ENCODE measurements around the gene PCDHA3.
"Not testable (repeated sequence)": the region's sequence is repeated elsewhere in the genome, so short reads cannot be mapped to it uniquely, and the experiment has no call there.

PCDHA3 gene

DNA sequence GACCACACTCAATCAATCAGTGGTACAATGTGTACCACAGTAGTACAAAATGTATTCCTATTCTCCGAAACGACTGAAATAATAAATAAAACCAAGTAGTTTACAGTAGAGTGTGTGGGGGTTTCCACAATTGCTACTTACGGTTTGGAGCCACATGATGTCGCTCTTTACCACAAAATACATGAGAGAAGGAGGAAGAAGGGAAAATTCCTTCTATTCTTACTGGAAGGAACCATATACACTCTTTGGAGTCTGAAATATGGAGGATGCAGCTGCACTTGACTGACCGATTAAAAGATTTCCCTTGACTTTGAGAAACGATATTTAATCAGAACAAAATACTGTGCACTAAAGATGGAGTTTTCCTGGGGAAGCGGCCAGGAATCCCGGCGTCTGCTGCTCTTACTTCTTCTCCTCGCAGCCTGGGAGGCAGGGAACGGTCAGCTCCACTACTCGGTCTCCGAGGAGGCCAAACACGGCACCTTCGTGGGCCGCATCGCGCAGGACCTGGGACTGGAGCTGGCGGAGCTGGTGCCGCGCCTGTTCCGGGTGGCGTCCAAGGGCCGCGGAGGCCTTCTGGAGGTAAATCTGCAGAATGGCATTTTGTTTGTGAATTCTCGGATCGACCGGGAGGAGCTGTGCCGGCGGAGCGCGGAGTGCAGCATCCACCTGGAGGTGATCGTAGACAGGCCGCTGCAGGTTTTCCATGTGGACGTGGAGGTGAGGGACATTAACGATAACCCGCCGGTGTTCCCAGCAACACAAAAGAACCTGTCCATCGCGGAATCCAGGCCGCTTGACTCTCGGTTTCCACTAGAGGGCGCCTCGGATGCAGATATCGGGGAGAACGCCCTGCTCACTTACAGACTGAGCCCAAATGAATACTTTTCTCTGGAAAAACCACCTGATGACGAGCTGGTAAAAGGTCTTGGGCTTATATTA lies 6.2 kb downstream of the PCDHA3 start, which contains the start of gene PCDHA4:
TSS of gene PCDHA4 (plus strand) at position 235 of the 942 bp plus-strand sequence.
- TF ChIP-seq, protein P1, sequence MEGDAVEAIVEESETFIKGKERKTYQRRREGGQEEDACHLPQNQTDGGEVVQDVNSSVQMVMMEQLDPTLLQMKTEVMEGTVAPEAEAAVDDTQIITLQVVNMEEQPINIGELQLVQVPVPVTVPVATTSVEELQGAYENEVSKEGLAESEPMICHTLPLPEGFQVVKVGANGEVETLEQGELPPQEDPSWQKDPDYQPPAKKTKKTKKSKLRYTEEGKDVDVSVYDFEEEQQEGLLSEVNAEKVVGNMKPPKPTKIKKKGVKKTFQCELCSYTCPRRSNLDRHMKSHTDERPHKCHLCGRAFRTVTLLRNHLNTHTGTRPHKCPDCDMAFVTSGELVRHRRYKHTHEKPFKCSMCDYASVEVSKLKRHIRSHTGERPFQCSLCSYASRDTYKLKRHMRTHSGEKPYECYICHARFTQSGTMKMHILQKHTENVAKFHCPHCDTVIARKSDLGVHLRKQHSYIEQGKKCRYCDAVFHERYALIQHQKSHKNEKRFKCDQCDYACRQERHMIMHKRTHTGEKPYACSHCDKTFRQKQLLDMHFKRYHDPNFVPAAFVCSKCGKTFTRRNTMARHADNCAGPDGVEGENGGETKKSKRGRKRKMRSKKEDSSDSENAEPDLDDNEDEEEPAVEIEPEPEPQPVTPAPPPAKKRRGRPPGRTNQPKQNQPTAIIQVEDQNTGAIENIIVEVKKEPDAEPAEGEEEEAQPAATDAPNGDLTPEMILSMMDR (IDR thresholded peaks at IDR 0.05), result peak; percentile 80
- no peak for TF ChIP-seq ZFX (IDR thresholded peaks at IDR 0.05; ENCODE audit: borderline replicate concordance)

DNA sequence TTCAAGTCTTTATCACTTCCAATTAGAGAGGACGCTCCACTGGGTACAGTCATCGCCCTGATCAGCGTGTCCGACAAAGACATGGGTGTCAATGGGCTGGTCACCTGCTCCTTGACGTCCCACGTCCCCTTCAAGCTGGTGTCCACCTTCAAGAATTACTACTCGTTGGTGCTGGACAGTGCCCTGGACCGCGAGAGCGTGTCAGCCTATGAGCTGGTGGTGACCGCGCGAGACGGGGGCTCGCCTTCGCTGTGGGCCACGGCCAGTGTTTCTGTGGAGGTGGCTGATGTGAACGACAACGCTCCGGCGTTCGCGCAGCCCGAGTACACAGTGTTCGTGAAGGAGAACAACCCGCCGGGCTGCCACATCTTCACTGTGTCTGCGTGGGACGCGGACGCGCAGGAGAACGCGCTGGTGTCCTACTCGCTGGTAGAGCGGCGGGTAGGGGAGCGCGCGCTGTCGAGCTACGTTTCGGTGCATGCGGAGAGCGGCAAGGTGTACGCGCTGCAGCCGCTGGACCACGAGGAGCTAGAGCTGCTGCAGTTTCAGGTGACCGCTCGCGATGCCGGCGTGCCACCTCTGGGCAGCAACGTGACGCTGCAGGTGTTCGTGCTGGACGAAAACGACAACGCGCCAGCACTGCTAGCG lies 7.5 kb downstream of the PCDHA3 start:
- H3K27ac ChIP-seq, result not testable (repeated sequence)

More for the DNA sequence above, 6.2 kb downstream of the PCDHA3 start, which contains the start of gene PCDHA4:
- peak within 1 kb of the TSS; percentile 78 for H3K27ac ChIP-seq

DNA sequence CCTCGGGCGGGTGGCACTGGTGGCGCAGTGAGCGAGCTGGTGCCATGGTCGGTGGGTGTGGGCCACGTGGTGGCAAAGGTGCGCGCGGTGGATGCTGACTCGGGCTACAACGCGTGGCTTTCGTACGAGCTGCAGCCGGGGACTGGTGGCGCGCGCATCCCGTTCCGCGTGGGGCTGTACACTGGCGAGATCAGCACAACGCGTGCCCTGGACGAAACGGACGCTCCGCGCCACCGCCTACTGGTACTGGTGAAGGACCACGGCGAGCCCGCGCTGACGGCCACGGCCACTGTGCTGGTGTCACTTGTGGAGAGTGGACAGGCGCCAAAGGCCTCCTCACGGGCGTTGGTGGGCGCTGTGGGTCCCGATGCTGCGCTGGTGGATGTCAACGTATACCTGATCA lies 8.0 kb downstream of the PCDHA3 start:
- TF ChIP-seq, protein P1 (IDR thresholded peaks at IDR 0.05), result no peak
- no peak for TF ChIP-seq ZFX (IDR thresholded peaks at IDR 0.05; ENCODE audit: borderline replicate concordance)
- no peak overlapping the region for H3K27ac ChIP-seq

DNA sequence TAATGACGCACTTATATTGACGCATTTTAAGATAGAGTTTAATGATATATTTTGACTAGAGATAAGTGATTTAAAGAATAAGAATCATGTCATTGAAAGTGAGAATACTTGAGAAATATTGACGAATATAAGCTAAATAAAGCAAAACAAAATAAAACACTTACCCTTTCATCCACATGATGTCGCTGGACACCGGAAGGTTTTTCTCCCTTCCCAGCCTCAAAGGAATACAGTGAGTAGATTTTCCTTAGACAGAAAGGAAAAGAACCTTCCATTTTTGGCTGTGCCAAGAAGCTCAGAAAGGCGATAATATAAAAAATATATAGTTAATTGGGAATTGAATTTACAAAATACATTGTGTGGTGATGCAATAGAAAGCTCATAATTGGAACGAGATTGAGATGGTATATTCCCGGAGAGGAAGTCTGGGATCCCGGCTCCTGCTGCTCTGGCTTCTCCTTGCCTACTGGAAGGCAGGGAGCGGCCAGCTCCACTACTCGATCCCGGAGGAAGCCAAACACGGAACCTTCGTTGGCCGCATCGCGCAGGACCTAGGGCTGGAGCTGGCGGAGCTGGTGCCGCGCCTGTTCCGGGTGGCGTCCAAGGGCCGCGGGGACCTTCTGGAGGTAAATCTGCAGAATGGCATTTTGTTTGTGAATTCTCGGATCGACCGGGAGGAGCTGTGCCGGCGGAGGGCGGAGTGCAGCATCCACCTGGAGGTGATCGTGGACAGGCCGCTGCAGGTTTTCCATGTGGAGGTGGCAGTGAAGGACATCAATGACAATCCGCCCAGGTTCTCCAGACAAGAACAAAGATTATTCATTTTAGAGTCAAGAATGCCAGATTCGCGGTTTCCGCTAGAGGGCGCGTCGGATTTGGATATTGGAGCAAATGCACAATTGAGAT lies 20.8 kb downstream of the PCDHA3 start, which contains the start of gene PCDHA5:
TSS of gene PCDHA5 (plus strand) at position 239 of the 906 bp plus-strand sequence.
- peak within 1 kb of the TSS; percentile 81 for H3K27ac ChIP-seq
- no peak for TF ChIP-seq ZFX (IDR thresholded peaks at IDR 0.05; ENCODE audit: borderline replicate concordance)
- TF ChIP-seq, protein P1 (IDR thresholded peaks at IDR 0.05), result peak; percentile 56

DNA sequence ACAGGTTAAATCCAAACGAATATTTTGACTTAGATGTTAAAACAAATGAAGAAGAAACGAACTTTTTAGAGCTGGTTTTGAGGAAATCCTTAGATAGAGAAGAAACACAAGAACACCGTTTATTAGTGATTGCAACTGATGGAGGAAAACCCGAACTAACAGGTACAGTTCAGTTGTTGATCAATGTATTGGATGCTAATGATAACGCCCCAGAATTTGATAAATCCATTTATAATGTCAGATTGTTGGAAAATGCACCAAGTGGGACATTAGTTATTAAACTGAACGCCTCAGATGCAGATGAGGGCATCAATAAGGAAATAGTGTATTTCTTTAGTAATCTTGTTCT lies 21.4 kb downstream of the PCDHA3 start:
- no peak for TF ChIP-seq ZFX (IDR thresholded peaks at IDR 0.05; ENCODE audit: borderline replicate concordance)
- TF ChIP-seq, protein P1 (IDR thresholded peaks at IDR 0.05), result peak; percentile 22; the same call in 1 of the 2 replicates
- H3K27ac ChIP-seq, result peak overlapping the region; percentile 81

DNA sequence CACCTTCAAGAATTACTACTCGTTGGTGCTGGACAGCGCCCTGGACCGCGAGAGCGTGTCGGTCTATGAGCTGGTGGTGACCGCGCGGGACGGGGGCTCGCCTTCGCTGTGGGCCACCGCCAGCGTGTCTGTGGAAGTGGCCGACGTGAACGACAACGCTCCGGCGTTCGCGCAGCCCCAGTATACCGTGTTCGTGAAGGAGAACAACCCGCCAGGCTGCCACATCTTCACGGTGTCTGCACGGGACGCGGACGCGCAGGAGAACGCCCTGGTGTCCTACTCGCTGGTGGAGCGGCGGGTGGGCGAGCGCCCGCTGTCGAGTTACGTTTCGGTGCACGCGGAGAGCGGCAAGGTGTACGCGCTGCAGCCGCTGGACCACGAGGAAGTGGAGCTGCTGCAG lies 22.1 kb downstream of the PCDHA3 start:
- H3K27ac ChIP-seq, result not testable (repeated sequence)

DNA sequence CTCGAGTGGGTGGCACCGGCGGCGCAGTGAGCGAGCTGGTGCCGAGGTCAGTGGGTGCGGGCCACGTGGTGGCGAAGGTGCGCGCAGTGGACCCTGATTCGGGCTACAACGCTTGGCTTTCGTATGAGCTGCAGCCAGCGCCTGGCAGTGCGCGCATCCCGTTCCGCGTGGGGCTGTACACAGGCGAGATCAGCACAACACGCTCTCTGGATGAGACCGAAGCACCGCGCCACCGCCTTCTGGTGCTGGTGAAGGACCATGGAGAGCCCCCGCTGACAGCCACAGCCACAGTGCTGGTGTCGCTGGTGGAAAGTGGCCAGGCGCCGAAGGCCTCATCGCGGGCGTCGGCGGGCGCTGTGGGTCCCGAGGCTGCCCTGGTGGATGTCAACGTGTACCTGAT lies 22.6 kb downstream of the PCDHA3 start:
- TF ChIP-seq, protein P1 (IDR thresholded peaks at IDR 0.05), result no peak
- TF ChIP-seq ZFX (IDR thresholded peaks at IDR 0.05; ENCODE audit: borderline replicate concordance), result no peak
- H3K27ac ChIP-seq, result no peak overlapping the region

Measured in 22Rv1 (cell line).